Adrenal gland (tissue), 12 donors: ENCODE results near the gene POMT1. TPM values are rescaled to one million over a fixed set of nuclear protein-coding genes. Genes with fewer than 3 reads are reported as not detected.
"Not testable (repeated sequence)": the region's sequence is repeated elsewhere in the genome, so short reads cannot be mapped to it uniquely, and the experiment has no call there.

Experiments used
- DNase-seq, 7 donors: peaks; one replicate each; pipeline ENCODE4 v3.0.0-alpha.2; 2019 to 2020
- H3K27ac ChIP-seq, 5 donors: fragments of 200-600 bp; sonication (generic) in 4 of 5; 1 replicate in 3 of 5; 2 replicates in 2 of 5; pipeline versions ENCODE4 v1.5.1 to v1.8.0; 2016 to 2020; ENCODE audit warnings: mild to moderate bottlenecking in 1 of 5
- H3K27me3 ChIP-seq: fragments of 200-600 bp; 2 replicates; pipeline ENCODE4 v1.8.0; 2021
- H3K36me3 ChIP-seq, 2 donors: fragments of 200-600 bp; replicated peaks in 1 of 2; 1 replicate in 1 of 2; 2 replicates in 1 of 2; pipeline versions ENCODE4 v1.5.1 to v1.8.0; 2018 to 2022
- H3K4me1 ChIP-seq, 2 donors: fragments of 200-600 bp; replicated peaks in 1 of 2; 1 replicate in 1 of 2; 2 replicates in 1 of 2; pipeline versions ENCODE4 v1.5.1 to v1.8.0; 2018 to 2021
- H3K4me3 ChIP-seq, 4 donors: fragments of 200-600 bp; sonication (generic) in 3 of 4; one replicate each; pipeline ENCODE4 v1.5.1; 2016 to 2018
- H3K9me3 ChIP-seq, 3 donors: fragments of 200-600 bp; sonication (generic) in 1 of 3; replicated peaks in 1 of 3; 1 replicate in 2 of 3; 2 replicates in 1 of 3; pipeline versions ENCODE4 v1.5.1 to v1.8.0; 2016 to 2021
- POLR2A ChIP-seq, 2 donors: fragments of 450-650 bp; IDR thresholded peaks; one replicate each; pipeline ENCODE4 v1.6.1; 2017; ENCODE audit warnings: antibody characterized with exemption in 2 of 2, mild to moderate bottlenecking in 2 of 2, moderate library complexity in 1 of 2
- WGBS, 4 donors: extraction: QIAGEN DNeasy Blood & Tissue Kit in 2 of 4; methylation state at CpG; one replicate each; pipeline versions ENCODE4 v1.1.5 to v1.1.7; 2013 to 2017; 5-methylcytosine and 5-hydroxymethylcytosine counted together
- intact Hi-C, 2 donors: fragments of 100-400 bp; cut with DNase I; formaldehyde crosslinking; loops; one replicate each; pipeline versions ENCODE4 v1.14.1 to v1.15.0; 2022 to 2023
- polyA plus RNA-seq, 3 donors: library from polyadenylated mRNA; stranded (reverse); fragments of 200-250 nt in 2 of 3; fragments of 350-450 nt in 1 of 3; fragmentation: Illumina TruSeq in 1 of 3; extraction: RNeasy Lipid Tissue Mini Kit (QIAGEN cat#74804) in 1 of 3; gene quantifications; one replicate each; pipeline ENCODE4 v1.2.3, GENCODE V29; 2013 to 2014
- total RNA-seq, 9 donors: library from RNA; depleted of rRNA in 4 of 9; stranded (reverse); fragments of >200 nt in 4 of 9; fragments of 120-200 nt in 1 of 9; fragmentation: NEBNext Ultra II Directional in 1 of 9; extraction: Animal tissue kit (Norgen Biotek cat#: 25700) in 1 of 9; gene quantifications; one replicate each; pipeline versions ENCODE4 v1.1.0 to v1.2.4, GENCODE V29; 2013 to 2023
- TF ChIP-seq, protein P1 (sequence below), 6 experiments: fragments of 450-650 bp in 4 of 6; fragments of 200-600 bp in 2 of 6; sonication (generic) in 1 of 6; IDR thresholded peaks; 1 replicate in 5 of 6; 2 replicates in 1 of 6; pipeline versions ENCODE4 v1.5.1 to v1.8.0; 2016 to 2021; ENCODE audit warnings: antibody characterized with exemption in 6 of 6, mild to moderate bottlenecking in 2 of 6, moderate library complexity in 1 of 6
- donor health status: healthy with polysubstance abuse.
- donor health status: Bipolar disorder and iron deficiency.
- donor health status: DM: yes; HTN: yes; CAD: no.
- donor health status: DM: no; HTN: no; CAD: no.
- donor health status: DM: no; HTN: no; CAD: no.
- donor health status: DM: yes; HTN: yes; CAD: no.

POMT1 gene
- total and polyA plus RNA-seq, 12 donors = 10.1 to 60.9 (median 33.0) TPM

- no peak overlapping the region for H3K4me3 ChIP-seq
- H3K27me3 ChIP-seq = no peaks in the 10 kb centered on the region
- TF ChIP-seq POLR2A (IDR thresholded peaks at IDR 0.05) = no peak
- TF ChIP-seq, protein P1, sequence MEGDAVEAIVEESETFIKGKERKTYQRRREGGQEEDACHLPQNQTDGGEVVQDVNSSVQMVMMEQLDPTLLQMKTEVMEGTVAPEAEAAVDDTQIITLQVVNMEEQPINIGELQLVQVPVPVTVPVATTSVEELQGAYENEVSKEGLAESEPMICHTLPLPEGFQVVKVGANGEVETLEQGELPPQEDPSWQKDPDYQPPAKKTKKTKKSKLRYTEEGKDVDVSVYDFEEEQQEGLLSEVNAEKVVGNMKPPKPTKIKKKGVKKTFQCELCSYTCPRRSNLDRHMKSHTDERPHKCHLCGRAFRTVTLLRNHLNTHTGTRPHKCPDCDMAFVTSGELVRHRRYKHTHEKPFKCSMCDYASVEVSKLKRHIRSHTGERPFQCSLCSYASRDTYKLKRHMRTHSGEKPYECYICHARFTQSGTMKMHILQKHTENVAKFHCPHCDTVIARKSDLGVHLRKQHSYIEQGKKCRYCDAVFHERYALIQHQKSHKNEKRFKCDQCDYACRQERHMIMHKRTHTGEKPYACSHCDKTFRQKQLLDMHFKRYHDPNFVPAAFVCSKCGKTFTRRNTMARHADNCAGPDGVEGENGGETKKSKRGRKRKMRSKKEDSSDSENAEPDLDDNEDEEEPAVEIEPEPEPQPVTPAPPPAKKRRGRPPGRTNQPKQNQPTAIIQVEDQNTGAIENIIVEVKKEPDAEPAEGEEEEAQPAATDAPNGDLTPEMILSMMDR (IDR thresholded peaks at IDR 0.05) = no peak
- 94 to 99% (median 97%) methylated on average over 12 of the region's 12 CpGs for WGBS, 4 donors
- H3K9me3 ChIP-seq = no peaks in the 10 kb centered on the region
- H3K27ac ChIP-seq = no peak overlapping the region
- intact Hi-C loops = loop anchor here (5.0 to 10.0 kb wide), 2 partner anchors 48 to 76 kb away; partner anchors contain the start of gene PRRC2B (in 1 of the 2)
- peaks cover 0 to 97% of the 10 kb centered on the region in 2 donors for H3K36me3 ChIP-seq
- H3K4me1 ChIP-seq = peaks cover 0 to 15% of the 10 kb centered on the region in 2 donors
- DNase-seq = no peak
Observed at GRCh38 chr9:131470581-131470991, 32.1 kb upstream of the POMT1 start.

GRCh38 chr9:131472085-131472484 lies 30.6 kb upstream of the POMT1 start:
- H3K36me3 ChIP-seq = peaks cover 0 to 98% of the 10 kb centered on the region in 2 donors
- intact Hi-C loops = loop anchor here (5.0 to 10.0 kb wide), 2 partner anchors 50 to 77 kb away; partner anchors contain the start of gene PRRC2B (in 1 of the 2)
- H3K9me3 ChIP-seq = not testable (repeated sequence)

DNA sequence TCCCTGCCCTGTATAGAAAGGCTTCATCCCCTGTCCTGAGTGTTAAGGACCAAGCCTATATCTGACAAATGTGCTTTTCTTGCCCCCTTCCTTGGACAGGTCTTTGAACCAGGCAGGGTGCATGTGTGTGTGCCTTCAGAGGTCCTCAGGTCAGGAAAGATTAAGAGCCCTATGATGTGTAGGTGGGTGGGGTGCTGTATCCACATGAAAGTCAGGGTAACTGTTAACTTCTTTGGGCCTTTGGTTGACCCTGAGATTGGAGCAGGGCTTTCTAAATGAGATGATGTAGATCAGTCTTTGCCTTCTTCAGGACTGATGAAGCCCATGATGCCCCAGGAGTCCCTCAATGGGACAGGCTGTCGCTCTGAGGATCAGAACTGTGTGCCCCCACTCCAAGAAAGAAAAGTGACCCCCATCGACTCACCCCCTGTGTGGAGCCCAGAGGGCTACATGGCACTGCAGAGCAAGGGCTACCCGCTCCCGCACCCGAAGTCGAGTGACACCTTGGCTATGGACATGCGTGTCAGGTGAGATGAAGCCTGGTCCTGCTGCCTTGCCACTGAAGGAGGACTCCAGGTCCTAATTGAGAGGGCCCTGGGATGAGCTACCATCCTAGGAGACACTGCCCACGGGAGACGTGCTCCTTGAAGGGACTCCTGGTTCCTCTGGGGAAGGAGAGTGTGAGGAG lies 29.4 kb upstream of the POMT1 start:
- Histone ChIP-seq H3K27ac (no peak overlapping the region), H3K9me3 (no peaks in the 10 kb centered on the region), H3K4me1 (peaks cover 0 to 14% of the 10 kb centered on the region in 2 donors), H3K4me3 (no peak overlapping the region), H3K36me3 (peaks cover 0 to 98% of the 10 kb centered on the region in 2 donors), H3K27me3 (no peaks in the 10 kb centered on the region)
- intact Hi-C loops = loop anchor here (5.0 to 10.0 kb wide), 2 partner anchors 51 to 79 kb away; partner anchors contain the start of gene PRRC2B (in 1 of the 2)
- WGBS, 4 donors = 93 to 100% (median 95%) methylated on average over 3 to 9 of the region's 9 CpGs
- peak in 1 of 7 donors; percentile 5 for DNase-seq
- TF ChIP-seq, protein P1 (IDR thresholded peaks at IDR 0.05) = no peak
- TF ChIP-seq POLR2A (IDR thresholded peaks at IDR 0.05) = no peak

More at GRCh38 chr9:131472085-131472484, 30.6 kb upstream of the POMT1 start:
- not testable (repeated sequence) for H3K27ac ChIP-seq, DNase-seq, H3K4me3 ChIP-seq, H3K27me3 ChIP-seq
- H3K4me1 ChIP-seq = peaks cover 0 to 15% of the 10 kb centered on the region in 2 donors
- WGBS, 4 donors = 96 to 98% (median 98%) methylated on average over 4 to 5 of the region's 5 CpGs

DNA sequence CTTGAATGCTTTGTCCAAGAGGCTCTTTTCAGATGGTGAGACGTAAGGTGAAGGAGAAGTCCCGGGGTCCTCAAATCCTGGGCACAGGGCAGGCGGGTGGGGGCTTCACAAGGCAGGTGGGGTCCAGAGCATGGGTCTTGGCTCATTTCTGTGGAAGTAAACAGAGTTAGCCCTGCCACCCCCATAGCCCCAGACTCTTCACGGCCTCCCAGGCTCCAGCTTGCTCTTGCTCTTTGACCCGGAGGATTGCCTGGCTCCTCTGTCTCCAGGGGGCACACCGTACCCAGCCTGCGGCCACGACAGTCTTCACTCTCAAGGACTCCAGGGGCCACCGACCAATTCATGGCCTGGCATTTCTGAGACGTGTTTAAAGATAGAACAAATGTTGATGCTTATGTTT lies 28.8 kb upstream of the POMT1 start:
- H3K4me3 ChIP-seq = no peak overlapping the region
- no peak overlapping the region for H3K27ac ChIP-seq
- 79 to 89% (median 85%) methylated on average over 9 to 10 of the region's 10 CpGs for WGBS, 4 donors
- H3K9me3 ChIP-seq = no peaks in the 10 kb centered on the region
- DNase-seq = peak in 1 of 7 donors; percentile 9
- H3K36me3 ChIP-seq = peaks cover 0 to 98% of the 10 kb centered on the region in 2 donors
- intact Hi-C loops = loop anchor here (5.0 to 10.0 kb wide), 2 partner anchors 52 to 79 kb away; partner anchors contain the start of gene PRRC2B (in 1 of the 2)
- TF ChIP-seq, protein P1 (IDR thresholded peaks at IDR 0.05) = no peak
- no peak for TF ChIP-seq POLR2A (IDR thresholded peaks at IDR 0.05)
- peaks cover 0 to 9% of the 10 kb centered on the region in 2 donors for H3K4me1 ChIP-seq
- H3K27me3 ChIP-seq = no peaks in the 10 kb centered on the region
